A673 (cell line): Measurements from ENCODE around the gene MEIOC. TPM values are rescaled to one million over a fixed set of nuclear protein-coding genes. Genes with fewer than 3 reads are reported as not detected.

ENCODE experiments used
- BruUV-seq: library from RNA; stranded (reverse); fragments of 400-500 nt; replicated peaks from 2 replicates; lab custom pipeline; 2021; lab: Mats Ljungman, UMichigan
- CTCF ChIA-PET: fragments of 300-600 bp; sonication (Branson Sonifier 250); formaldehyde crosslinking; loops from one replicate; lab custom pipeline; 2022; ENCODE audit warnings: antibody characterized with exemption; lab: Charles Lee
- POLR2A ChIA-PET: fragments of 300-600 bp; sonication (Branson Sonifier 250); formaldehyde crosslinking; loops from one replicate; lab custom pipeline; 2022; ENCODE audit warnings: antibody characterized with exemption; ENCODE audit not compliant: low non-redundant PET; lab: Charles Lee
- DNase-seq: peaks from one replicate; pipeline ENCODE4 v3.0.0-alpha.2; 2015; ENCODE audit warnings: low spot score
- H3K27ac ChIP-seq: fragments of 200-600 bp; sonication (generic); 2 replicates; pipeline ENCODE4 v1.5.1; 2016; ENCODE audit warnings: mixed run types, low read depth, mild to moderate bottlenecking, mixed read lengths, antibody characterized with exemption, low read length; ENCODE audit not compliant: poor library complexity, severe bottlenecking
- H3K27me3 ChIP-seq: fragments of 200-600 bp; sonication (generic); replicated peaks from 2 replicates; pipeline ENCODE4 v1.6.1; 2017; ENCODE audit warnings: mixed run types, low read depth, mild to moderate bottlenecking, mixed read lengths, antibody characterized with exemption, low read length; ENCODE audit not compliant: insufficient read depth, poor library complexity
- H3K36me3 ChIP-seq: fragments of 200-600 bp; sonication (generic); 2 replicates; pipeline ENCODE4 v1.6.1; 2016; ENCODE audit warnings: mixed run types, mild to moderate bottlenecking, mixed read lengths, antibody characterized with exemption, low read length; ENCODE audit not compliant: insufficient read depth, poor library complexity, severe bottlenecking
- H3K4me1 ChIP-seq: fragments of 200-600 bp; sonication (generic); 2 replicates; pipeline ENCODE4 v1.6.1; 2017; ENCODE audit warnings: mixed run types, mild to moderate bottlenecking, mixed read lengths, antibody characterized with exemption, low read length; ENCODE audit not compliant: insufficient read depth, poor library complexity, severe bottlenecking
- H3K4me3 ChIP-seq: fragments of 200-600 bp; sonication (generic); 2 replicates; pipeline ENCODE4 v1.5.1; 2016; ENCODE audit warnings: low read depth, mixed run types, mild to moderate bottlenecking, mixed read lengths, low read length; ENCODE audit not compliant: poor library complexity, severe bottlenecking
- H3K9me3 ChIP-seq: fragments of 200-600 bp; sonication (generic); 2 replicates; pipeline ENCODE4 v1.6.1; 2016; ENCODE audit warnings: mixed run types, low read depth, mild to moderate bottlenecking, mixed read lengths, antibody characterized with exemption, low read length; ENCODE audit not compliant: poor library complexity, severe bottlenecking
- CTCF ChIP-seq: fragments of 300-800, 200-600 bp; sonication (generic); conservative IDR thresholded peaks from 2 replicates; pipeline ENCODE4 v1.5.1; 2017; ENCODE audit warnings: low read depth, mild to moderate bottlenecking, antibody characterized with exemption, low read length, moderate library complexity, mixed read lengths
- EZH2 ChIP-seq: fragments of 200-600 bp; sonication (generic); IDR thresholded peaks from 2 replicates; pipeline ENCODE4 v1.6.1; 2017; ENCODE audit warnings: borderline replicate concordance, low read depth, mild to moderate bottlenecking, mixed read lengths, antibody characterized with exemption, low read length; ENCODE audit not compliant: poor library complexity, severe bottlenecking
- intact Hi-C: fragments of 100-400 bp; cut with micrococcal nuclease; formaldehyde crosslinking; loops from one replicate; pipeline ENCODE4 v1.10.0; 2022; ENCODE audit not compliant: unreplicated experiment
- total RNA-seq: library from RNA; stranded (reverse); gene quantifications from 2 replicates; pipeline ENCODE4 v1.2.3, GENCODE V29; 2021

Gene MEIOC
- total RNA-seq, 1 experiment from 2014 or later, result not detected

GRCh38 chr17:44637066-44637465 is 19.2 kb upstream of the MEIOC start:
- CTCF ChIA-PET, result interaction anchor here (0.6 kb wide), 1 partner anchor 56 kb away, joined by 3 read pairs; no protein-coding TSS in a partner anchor

GRCh38 chr17:44642834-44643233 is 13.4 kb upstream of the MEIOC start:
- Histone ChIP-seq H3K9me3 (no peaks in the 10 kb centered on the region), H3K4me1 (no peaks in the 10 kb centered on the region), H3K27ac (no peak overlapping the region), H3K36me3 (no peaks in the 10 kb centered on the region), H3K4me3 (no peak overlapping the region), H3K27me3 (no peaks in the 10 kb centered on the region)
- intact Hi-C loops, result no loop called here
- TF ChIP-seq CTCF (no peak), EZH2 (no peak)
- CTCF ChIA-PET, result no interaction called here
- BruUV-seq, result no TSS peak
- POLR2A ChIA-PET, result interaction anchor here (0.5 kb wide), 1 partner anchor 27 kb away, joined by 10 read pairs; no protein-coding TSS in a partner anchor
- DNase-seq, result no peak

More at GRCh38 chr17:44637066-44637465, 19.2 kb upstream of the MEIOC start:
- TF ChIP-seq CTCF (no peak), EZH2 (no peak)
- Histone ChIP-seq H3K4me1 (no peaks in the 10 kb centered on the region), H3K36me3 (no peaks in the 10 kb centered on the region), H3K27ac (no peak overlapping the region), H3K9me3 (no peaks in the 10 kb centered on the region), H3K4me3 (no peak overlapping the region), H3K27me3 (no peaks in the 10 kb centered on the region)
- intact Hi-C loops, result loop anchor here (5.0 kb wide), 1 partner anchor 105 kb away; no protein-coding TSS in a partner anchor
- BruUV-seq, result no TSS peak
- POLR2A ChIA-PET, result interaction anchor here (0.6 kb wide), 1 partner anchor 26 kb away, joined by 3 read pairs; no protein-coding TSS in a partner anchor
- DNase-seq, result no peak

GRCh38 chr17:44645341-44645740 is 10.9 kb upstream of the MEIOC start:
- Histone ChIP-seq H3K27ac (no peak overlapping the region), H3K4me1 (no peaks in the 10 kb centered on the region), H3K9me3 (no peaks in the 10 kb centered on the region), H3K4me3 (no peak overlapping the region), H3K27me3 (no peaks in the 10 kb centered on the region), H3K36me3 (no peaks in the 10 kb centered on the region)
- no peak for TF ChIP-seq CTCF
- TF ChIP-seq EZH2, result no peak
- intact Hi-C loops, result no loop called here
- no TSS peak for BruUV-seq
- POLR2A ChIA-PET, result no interaction called here
- no peak for DNase-seq
- CTCF ChIA-PET, result no interaction called here
